Esophagus squamous epithelium (tissue), 4 donors: ENCODE measurements around the gene ANO2.

Source experiments
- CTCF ChIP-seq, 6 experiments: fragments of 450-650 bp in 4 of 6; fragments of 200-600 bp in 2 of 6; sonication (generic) in 2 of 6; IDR thresholded peaks; one replicate each; pipeline ENCODE4 v1.5.1; 2016 to 2019; ENCODE audit warnings: antibody characterized with exemption in 6 of 6, mild to moderate bottlenecking in 4 of 6, moderate library complexity in 4 of 6
- POLR2A ChIP-seq, 4 donors: fragments of 450-650 bp; IDR thresholded peaks; one replicate each; pipeline ENCODE4 v1.6.1; 2017; ENCODE audit warnings: antibody characterized with exemption in 4 of 4, mild to moderate bottlenecking in 4 of 4, moderate library complexity in 3 of 4

- TF ChIP-seq POLR2A (IDR thresholded peaks at IDR 0.05) (no peak), CTCF (IDR thresholded peaks at IDR 0.05) (no peak)
Observed at GRCh38 chr12:5904441-5904840, 40.6 kb downstream of the ANO2 start.
